HG02938 (cell line): ENCODE results near the gene EFCAB5.

Source experiments
- ATAC-seq: cut with Tn5 transposase; IDR thresholded peaks from one replicate; pipeline ENCODE4 v1.9.1; 2021; ENCODE audit warnings: mild to moderate bottlenecking, moderate library complexity; ENCODE audit not compliant: unreplicated experiment

EFCAB5 gene

GRCh38 chr17:30151471-30151870 lies 210.0 kb downstream of the EFCAB5 start:
- ATAC-seq: no peak

- ATAC-seq: no peak
Observed at GRCh38 chr17:30153463-30153862, 212.0 kb downstream of the EFCAB5 start.

GRCh38 chr17:30155389-30155788 lies 214.0 kb downstream of the EFCAB5 start:
- no peak for ATAC-seq
